ENCODE results near the gene IGSF6. TPM values are rescaled to one million over a fixed set of nuclear protein-coding genes. Genes with fewer than 3 reads are reported as not detected.
"Not testable (repeated sequence)": the region's sequence is repeated elsewhere in the genome, so short reads cannot be mapped to it uniquely, and the experiment has no call there.

The IGSF6 gene
- total RNA-seq, 6 donors from 2014 or later: 7.0 to 74.0 (median 17.7) TPM

DNA sequence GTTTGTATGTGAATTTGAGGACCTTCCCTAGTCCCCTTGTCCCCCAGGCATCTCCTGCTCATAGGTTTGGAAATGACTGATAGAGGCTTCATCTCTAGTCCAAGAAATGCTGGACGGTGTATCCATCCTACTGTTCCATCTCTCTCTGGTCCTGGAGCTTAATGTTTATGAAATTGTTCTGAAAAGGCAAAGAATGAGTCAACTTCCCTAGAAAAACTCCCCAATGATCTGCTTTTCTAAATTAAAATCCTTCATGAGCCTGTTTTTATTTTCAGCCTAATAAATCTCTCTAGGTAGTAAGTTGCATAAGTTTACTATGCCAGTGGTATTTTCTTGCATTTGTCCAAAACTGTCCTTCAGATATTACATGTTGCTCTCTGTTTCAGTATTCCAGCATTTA, 2.1 kb upstream of the IGSF6 start:
- ATAC-seq (ENCODE audit: low FRiP score in 2 of 2): no peak
- peaks cover 0 to 21% (median 0%) of the 10 kb centered on the region in 4 donors for H3K36me3 ChIP-seq
- no peak for DNase-seq
- TF ChIP-seq, protein P1, sequence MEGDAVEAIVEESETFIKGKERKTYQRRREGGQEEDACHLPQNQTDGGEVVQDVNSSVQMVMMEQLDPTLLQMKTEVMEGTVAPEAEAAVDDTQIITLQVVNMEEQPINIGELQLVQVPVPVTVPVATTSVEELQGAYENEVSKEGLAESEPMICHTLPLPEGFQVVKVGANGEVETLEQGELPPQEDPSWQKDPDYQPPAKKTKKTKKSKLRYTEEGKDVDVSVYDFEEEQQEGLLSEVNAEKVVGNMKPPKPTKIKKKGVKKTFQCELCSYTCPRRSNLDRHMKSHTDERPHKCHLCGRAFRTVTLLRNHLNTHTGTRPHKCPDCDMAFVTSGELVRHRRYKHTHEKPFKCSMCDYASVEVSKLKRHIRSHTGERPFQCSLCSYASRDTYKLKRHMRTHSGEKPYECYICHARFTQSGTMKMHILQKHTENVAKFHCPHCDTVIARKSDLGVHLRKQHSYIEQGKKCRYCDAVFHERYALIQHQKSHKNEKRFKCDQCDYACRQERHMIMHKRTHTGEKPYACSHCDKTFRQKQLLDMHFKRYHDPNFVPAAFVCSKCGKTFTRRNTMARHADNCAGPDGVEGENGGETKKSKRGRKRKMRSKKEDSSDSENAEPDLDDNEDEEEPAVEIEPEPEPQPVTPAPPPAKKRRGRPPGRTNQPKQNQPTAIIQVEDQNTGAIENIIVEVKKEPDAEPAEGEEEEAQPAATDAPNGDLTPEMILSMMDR (IDR thresholded peaks at IDR 0.05): no peak
- TF ChIP-seq POLR2AphosphoS5 (IDR thresholded peaks at IDR 0.05): no peak
- no peak for TF ChIP-seq EP300 (IDR thresholded peaks at IDR 0.05)
- H3K9me3 ChIP-seq: no peaks in the 10 kb centered on the region
- no peaks in the 10 kb centered on the region for H3K27me3 ChIP-seq
- 82 to 90% methylated on average over 1 of the region's 1 CpG for WGBS, 2 donors
- H3K27ac ChIP-seq: peak overlapping the region in 1 of 4 donors; percentile 30
- no peak overlapping the region for H3K4me3 ChIP-seq
- H3K4me1 ChIP-seq: peaks cover 3 to 22% (median 12%) of the 10 kb centered on the region in 4 donors

DNA sequence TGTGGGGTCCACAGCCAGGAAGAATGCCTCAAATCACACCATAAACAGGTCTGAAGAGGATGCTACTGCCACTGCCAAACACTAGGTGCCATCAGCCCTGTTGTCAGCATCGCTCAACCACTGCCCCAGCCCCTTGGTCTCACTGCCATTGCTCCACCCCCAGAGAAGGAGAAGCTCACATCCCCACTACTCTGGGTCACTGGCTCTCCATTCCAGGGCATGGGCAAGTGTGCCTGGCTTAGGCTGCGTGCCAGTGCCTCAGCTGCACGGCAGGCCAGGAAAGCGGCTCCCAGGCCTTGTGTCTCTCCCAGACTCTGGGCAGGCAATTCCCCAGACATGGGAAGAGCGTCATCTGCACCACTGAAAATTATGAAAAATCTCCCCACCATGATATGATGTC, 1.2 kb upstream of the IGSF6 start:
- Histone ChIP-seq H3K27me3 (no peaks in the 10 kb centered on the region), H3K4me3 (no peak overlapping the region), H3K9me3 (no peaks in the 10 kb centered on the region), H3K4me1 (peaks cover 3 to 26% (median 13%) of the 10 kb centered on the region in 4 donors), H3K27ac (peak overlapping the region; percentile 32 to 83 (median 44)), H3K36me3 (peaks cover 0 to 21% (median 0%) of the 10 kb centered on the region in 4 donors)
- ATAC-seq (ENCODE audit: low FRiP score in 2 of 2) (peak in 1 of 2 donors; percentile 41), DNase-seq (peak in 1 of 2 donors; percentile 40)
- 74 to 86% methylated on average over 5 of the region's 5 CpGs for WGBS, 2 donors
- TF ChIP-seq, protein P1 (IDR thresholded peaks at IDR 0.05): peak in 1 of 6 experiments; percentile 12
- no peak for TF ChIP-seq POLR2AphosphoS5 (IDR thresholded peaks at IDR 0.05)

DNA sequence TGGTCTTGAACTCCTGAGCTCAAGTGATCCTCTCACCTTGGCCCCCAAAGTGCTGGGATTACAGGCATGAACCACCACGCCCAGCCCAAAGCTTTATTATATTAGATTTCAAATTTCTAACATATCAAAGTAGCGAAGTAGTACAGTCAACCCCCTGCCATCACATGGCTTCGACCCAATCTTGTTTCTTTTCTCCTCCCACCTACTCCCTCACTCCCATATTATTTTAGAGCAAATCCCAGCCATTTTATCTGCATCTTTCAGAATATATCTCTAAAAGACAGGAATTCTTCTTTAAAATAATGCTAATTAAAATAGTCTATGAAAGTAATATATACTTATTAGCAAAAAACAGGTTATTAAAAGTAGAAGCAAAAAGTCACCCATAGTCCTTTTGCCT, 893 bp downstream of the IGSF6 start:
- Histone ChIP-seq H3K4me1 (peaks cover 6 to 25% (median 16%) of the 10 kb centered on the region in 4 donors), H3K4me3 (peak overlapping the region in 3 of 4 donors; percentile 13 to 44 (median 27)), H3K27me3 (no peaks in the 10 kb centered on the region), H3K27ac (peak overlapping the region; percentile 24 to 83 (median 56)), H3K36me3 (peaks cover 0 to 17% (median 0%) of the 10 kb centered on the region in 4 donors), H3K9me3 (no peaks in the 10 kb centered on the region)
- WGBS, 2 donors: 87 to 94% methylated on average over 3 of the region's 3 CpGs
- ATAC-seq (ENCODE audit: low FRiP score in 2 of 2) (no peak), DNase-seq (no peak)
- no peak for TF ChIP-seq EP300 (IDR thresholded peaks at IDR 0.05)
- no peak for TF ChIP-seq POLR2AphosphoS5 (IDR thresholded peaks at IDR 0.05)
- TF ChIP-seq, protein P1 (IDR thresholded peaks at IDR 0.05): no peak
- no peak for TF ChIP-seq POLR2A (IDR thresholded peaks at IDR 0.05)

DNA sequence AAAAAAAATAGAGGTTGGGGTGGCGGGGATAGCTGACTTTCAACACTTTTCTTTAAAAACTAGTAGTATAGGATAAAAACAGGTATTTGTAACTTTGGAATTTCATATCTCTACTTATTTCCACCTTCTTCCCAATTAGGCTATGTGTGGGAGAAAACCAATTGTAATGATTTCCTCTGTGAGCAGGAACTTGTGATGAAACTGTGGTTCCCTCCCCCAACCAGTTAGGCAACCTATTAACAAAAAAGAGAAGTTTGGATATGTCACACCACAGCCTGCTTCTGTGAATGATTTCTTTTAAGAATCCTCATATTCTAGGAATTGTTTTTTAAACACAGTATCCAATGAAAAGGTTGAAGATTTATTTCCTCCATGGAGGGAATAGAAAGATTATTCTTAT, 1.9 kb downstream of the IGSF6 start:
- Histone ChIP-seq H3K27me3 (no peaks in the 10 kb centered on the region), H3K36me3 (peaks cover 0 to 7% (median 0%) of the 10 kb centered on the region in 4 donors), H3K9me3 (no peaks in the 10 kb centered on the region), H3K4me1 (peaks cover 16 to 35% (median 25%) of the 10 kb centered on the region in 4 donors), H3K4me3 (peak overlapping the region in 3 of 4 donors; percentile 13 to 44 (median 27)), H3K27ac (peak overlapping the region; percentile 28 to 83 (median 56))
- TF ChIP-seq EP300 (IDR thresholded peaks at IDR 0.05) (peak in 1 of 4 donors; percentile 21), POLR2AphosphoS5 (IDR thresholded peaks at IDR 0.05) (no peak), POLR2A (IDR thresholded peaks at IDR 0.05) (no peak)
- DNase-seq (peak in 1 of 2 donors; percentile 50), ATAC-seq (ENCODE audit: low FRiP score in 2 of 2) (peak in 1 of 2 donors; percentile 68)
- WGBS, 2 donors: 83 to 87% methylated on average over 1 of the region's 1 CpG

DNA sequence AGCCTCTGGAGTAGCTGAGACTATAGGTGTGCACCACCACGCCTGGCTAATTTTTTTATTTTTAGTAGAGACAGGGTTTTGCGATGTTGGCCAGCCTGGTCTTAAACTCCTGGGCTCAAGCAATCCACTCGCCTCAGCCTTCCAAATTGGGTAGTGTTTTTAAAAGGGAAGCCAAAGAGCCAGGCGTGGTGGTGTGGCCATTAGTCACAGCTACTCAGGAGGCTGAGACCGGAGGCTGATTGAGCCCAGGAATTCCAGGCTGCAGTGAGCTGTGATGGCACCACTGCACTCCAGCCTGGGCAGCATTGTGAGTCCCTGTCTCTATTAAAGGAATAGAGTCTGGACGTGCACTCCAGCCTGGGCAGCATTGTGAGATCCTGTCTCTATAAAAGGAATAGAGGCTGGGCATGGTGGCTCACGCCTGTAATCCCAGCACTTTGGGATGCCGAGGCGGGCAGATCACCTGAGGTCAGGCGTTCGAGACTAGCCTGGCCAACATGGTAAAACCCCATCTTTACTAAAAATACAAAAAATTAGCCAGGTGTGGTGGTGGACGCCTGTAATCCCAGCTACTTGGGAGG, 2.5 kb downstream of the IGSF6 start:
- ATAC-seq (ENCODE audit: low FRiP score in 2 of 2): not testable (repeated sequence)
- WGBS, 2 donors: 89 to 95% methylated on average over 10 to 12 of the region's 12 CpGs

More for the DNA sequence above, 2.5 kb downstream of the IGSF6 start:
- H3K27me3 ChIP-seq, H3K36me3 ChIP-seq, H3K9me3 ChIP-seq: not testable (repeated sequence)
- Histone ChIP-seq H3K4me3 (peak overlapping the region in 2 of 4 donors; percentile 7 to 44), H3K27ac (peak overlapping the region; percentile 6 to 83 (median 36)), H3K4me1 (peaks cover 19 to 41% (median 28%) of the 10 kb centered on the region in 4 donors)
- DNase-seq: peak in 1 of 2 donors; percentile 51
